ENCODE measurements around the gene WDR33.

WDR33 gene

DNA sequence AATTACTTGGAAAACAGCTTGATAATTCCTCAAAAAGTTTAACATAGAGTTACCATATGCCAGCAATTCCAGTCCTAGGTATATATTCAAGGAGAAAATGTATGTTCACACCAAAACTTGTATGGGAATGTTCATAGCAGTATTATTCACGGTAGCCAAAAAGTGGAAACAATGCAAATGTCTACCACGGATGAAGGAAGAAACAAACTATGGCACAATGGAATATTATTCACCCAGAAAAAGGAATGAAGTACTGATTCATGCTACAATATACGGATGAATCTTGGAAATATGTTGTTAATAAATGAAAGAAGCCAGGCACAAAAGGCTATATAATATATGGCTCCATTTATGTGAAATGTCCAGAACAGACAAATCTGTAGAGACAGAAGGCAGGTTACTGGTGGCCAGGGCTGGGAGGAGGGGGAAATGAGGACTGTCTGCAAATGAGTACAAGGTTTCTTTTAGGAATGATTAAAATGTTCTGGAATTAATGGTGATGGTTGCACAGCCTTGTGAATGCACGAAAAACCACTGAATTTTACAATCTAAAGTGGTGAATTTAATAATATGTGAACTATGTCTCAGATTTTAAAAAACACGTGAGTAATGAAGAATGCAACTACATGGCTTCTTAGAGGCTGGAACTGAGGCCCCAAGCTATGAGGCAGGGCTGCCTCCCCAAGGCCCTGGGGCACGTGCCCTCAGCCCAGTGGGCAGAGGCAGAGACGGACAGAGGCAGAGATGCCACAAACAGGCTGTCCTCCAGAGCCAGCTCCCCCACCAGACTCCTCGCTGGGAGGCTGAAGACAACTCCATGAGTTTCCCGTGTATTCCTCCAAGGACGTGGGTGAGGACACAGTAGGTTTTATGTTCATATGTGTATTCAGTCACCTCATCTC, 140.7 kb downstream of the WDR33 start:
- DNase-seq: no peak

GRCh38 chr2:127669056-127669455, 141.9 kb downstream of the WDR33 start:
- no peak for DNase-seq

DNA sequence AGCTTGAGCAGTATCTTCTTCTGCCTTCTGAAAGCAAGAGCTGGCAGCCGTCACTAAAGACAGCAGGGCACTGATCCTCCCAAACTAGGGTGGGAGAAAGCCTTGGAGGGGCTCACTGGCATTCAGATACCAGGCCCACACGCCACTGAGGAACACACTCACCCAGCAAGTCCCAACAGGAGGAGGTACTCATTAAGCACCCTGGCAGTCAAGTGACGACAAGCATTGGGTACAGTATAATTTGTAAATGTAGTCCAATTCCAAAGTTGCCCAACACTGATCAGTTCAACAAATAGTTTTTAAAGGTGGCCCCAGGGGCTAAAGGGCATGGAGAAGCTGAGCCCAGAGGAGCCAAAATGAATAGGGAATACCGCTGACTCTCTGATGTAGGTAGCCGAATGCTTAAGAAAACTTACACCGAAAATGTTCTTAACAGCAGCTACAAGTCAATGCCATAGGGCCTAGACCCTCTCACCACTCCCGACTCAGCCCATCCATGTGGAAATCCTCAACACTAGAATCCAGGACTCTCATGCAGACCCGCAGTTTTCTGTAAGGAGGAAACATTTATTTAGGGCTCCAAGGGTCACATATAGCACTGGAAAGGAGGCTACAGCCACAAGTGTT, 145.6 kb downstream of the WDR33 start:
- DNase-seq: no peak

DNA sequence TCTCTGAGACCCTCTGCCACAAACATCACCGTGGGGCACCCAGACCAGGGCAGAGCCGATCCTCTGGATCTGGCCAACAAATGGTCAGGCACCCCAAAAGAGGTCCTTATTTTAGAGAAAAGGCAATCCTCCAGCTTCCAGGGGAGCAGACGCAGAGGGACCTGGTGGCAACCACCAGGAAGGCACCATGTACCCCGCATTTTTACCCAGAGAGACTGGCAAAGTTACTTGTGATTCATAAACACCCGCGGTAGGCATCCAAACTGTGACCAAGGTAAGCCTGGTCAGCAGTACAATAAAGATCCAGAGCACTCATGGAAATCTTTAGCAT, 146.1 kb downstream of the WDR33 start:
- DNase-seq: no peak

- DNase-seq: no peak
These were observed 146.7 kb downstream of the WDR33 start for GRCh38 chr2:127664065-127664894.

DNA sequence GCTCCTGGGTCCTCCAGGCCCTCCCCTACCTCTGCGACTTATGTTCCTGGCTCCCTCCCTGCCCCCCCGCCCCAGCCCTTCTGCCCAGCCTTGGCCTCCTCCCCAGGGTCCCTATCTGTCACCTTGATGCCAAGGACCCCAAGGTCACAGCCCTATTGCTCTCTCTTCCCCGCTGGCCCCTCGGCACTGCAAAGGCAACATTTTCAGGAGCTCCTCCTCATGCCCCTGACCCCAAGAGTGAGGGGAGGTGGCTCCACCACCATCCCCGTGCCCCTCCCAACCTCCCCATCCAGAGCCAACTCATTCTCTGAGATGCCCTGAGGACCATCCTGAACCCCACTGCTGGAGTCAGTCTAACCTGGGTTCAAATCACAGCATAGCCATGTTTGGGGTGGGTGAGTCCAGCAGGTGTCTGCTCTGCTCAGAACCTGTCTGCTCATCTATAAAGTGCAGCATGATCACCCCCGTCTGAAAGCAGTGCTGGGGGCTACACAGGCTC, 147.4 kb downstream of the WDR33 start:
- DNase-seq: no peak

DNA sequence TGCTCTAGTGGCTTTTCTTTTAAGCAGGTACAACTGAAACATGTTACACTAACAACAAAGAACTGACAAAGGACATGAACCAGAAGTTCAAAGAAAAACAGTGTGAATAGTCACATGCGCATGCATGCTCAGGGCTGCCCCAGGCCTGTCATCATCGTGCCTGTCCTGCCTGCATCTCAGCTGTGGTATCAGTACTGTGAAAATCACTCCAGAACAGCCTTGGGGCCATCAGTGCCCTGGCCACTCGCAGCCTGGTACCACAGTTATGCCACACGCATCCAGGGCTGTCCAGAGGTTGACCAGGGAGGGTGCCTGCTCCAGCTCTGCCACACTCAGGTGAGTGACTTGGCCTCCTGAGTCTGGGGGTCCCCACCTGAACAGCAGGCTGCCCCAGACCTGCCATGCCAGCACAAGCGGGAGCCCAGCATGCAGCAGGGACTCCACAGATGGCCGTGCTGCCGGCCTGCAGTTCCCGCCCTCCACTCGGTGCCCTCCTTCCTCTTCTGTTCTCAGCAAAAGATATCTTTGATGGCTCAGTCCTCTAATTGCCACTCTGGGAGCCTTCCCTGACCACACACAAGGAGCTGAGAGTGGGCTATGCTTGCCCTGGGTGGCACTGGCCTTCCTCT, 147.9 kb downstream of the WDR33 start:
- no peak for DNase-seq

GRCh38 chr2:127661949-127662510, 148.9 kb downstream of the WDR33 start:
- DNase-seq: no peak

- no peak for DNase-seq
These were observed 149.8 kb downstream of the WDR33 start for GRCh38 chr2:127661072-127661649.

- DNase-seq: no peak
These were observed 150.7 kb downstream of the WDR33 start for GRCh38 chr2:127660291-127660578.

GRCh38 chr2:127659408-127660290, 151.3 kb downstream of the WDR33 start:
- no peak for DNase-seq

DNA sequence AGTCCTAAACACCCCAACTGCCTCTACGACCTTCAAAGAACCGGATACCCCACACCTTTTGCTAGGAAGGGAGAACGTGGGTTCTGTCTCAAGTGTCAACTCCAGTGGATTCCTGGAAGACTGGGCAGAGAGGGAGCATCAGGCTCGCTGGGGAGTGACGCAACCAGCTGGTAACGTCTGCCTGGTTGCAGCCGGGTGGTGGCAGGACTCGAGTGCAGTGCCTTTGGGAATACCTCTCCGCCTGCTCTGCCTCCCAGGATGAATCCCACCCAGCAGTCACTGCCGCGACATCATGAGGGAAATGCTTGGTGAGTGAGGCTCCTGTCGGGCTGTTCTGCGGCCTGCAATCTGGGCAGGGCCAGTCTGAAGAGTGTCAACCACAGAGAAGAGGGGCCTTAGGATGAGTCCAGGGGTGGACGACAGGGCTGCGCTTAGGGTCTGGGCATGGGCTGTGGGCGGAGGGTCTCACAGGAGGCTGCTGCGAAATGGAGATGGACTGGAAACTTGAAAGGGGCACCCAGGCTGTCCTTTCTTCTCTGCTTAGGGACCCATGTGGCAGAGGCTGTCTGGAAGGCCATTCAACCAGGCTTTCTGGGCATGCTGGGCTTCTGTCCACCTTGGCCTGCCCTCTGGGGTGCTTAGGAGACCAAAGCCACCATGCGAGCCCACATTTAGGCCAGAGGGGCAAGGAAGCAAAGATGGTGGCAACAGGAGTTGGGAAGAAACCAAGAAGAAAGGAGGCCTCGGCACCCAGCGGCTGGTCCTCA, 152.1 kb downstream of the WDR33 start:
- DNase-seq: no peak

GRCh38 chr2:127658146-127658545, 152.8 kb downstream of the WDR33 start:
- no peak for DNase-seq

- no peak for DNase-seq
These were observed 153.8 kb downstream of the WDR33 start for GRCh38 chr2:127657232-127657595.

DNA sequence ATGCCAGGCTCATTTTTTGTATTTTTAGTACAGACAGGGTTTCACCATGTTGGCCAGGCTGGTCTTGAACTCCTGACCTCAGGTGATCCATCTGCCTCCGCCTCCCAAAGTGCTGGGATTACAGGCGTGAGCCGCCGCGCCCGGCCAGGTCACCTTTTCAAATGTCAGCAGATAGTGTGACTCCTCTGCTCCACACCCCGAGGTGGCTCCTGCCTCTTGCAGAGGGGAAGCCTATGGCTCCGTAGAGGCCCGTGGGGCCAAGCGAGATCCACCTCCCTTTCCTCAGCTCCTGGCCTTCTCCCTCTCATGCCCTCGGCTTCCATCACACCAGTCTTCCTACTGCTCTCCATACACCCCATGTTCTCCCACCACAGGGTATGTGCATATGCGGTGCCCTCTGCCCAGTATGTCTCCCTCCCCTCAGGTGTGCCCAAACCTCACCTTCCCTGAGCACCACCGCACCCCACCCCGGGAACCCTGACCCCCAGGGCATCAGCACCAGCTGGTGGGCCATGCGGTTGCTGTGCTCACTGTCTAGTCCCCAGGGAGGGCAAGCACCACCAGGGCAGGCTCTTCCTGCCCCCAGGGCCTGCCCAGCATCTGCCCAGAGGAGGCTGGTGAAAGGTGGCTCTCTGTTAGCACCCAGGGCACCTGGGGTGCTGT, 154.3 kb downstream of the WDR33 start:
- no peak for DNase-seq

DNA sequence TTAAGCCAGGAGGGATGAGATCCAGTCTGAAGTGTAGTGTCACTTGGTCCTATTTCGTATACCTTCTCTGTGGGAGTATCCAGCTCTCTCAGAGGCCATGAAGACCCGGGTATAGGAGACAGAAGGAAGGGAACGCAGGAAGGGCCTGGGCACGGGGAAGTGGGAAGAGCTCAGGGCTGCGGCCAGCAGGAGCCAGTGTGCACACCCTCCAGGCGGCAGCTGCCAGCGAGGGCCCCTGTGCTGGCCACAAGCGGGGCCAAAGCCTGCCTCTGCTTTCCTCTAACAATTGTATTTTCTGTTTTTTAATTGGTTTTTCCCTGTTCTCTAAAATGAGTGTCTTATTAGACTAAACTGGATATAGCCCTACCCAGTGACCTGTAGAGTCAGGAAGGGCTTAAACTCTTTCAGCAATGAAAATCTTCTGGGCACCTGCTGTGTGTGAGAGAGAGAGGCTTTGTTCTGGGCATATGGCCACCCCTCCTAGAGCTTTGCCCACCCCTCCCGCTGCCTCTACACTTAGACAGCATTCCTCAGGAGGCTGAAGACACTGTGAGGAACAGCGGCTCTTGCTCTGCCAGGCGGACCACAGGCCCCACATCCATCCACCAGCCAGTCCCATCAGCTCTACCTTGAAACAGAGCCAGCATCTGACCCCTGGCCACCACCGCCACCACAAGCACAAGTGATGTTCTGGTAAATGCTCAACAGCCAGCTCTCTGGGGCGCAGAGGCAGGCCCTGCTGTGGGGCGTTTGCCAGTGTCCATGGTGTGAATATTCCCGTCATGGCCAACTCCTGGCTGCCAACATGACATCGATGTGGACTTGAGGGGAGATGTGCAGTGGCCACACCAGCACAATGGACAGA, 155.5 kb downstream of the WDR33 start:
- no peak for DNase-seq

DNA sequence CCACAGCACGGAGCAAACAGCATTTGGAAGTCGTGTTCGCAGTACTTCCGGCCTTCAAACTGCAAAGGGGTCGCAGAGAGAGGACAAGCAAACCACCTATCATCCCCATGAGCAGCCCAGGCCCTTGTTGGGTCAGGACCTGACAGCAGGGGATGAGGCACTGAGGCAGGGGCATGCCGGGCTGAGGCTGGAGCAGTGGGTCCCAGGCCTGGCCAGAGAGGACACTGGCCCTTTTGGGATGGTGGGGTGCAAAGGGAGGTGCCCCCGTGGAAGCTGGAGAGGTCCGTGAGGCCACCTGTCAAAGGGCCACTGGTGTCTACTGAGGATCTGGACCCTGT, 156.2 kb downstream of the WDR33 start:
- no peak for DNase-seq

DNA sequence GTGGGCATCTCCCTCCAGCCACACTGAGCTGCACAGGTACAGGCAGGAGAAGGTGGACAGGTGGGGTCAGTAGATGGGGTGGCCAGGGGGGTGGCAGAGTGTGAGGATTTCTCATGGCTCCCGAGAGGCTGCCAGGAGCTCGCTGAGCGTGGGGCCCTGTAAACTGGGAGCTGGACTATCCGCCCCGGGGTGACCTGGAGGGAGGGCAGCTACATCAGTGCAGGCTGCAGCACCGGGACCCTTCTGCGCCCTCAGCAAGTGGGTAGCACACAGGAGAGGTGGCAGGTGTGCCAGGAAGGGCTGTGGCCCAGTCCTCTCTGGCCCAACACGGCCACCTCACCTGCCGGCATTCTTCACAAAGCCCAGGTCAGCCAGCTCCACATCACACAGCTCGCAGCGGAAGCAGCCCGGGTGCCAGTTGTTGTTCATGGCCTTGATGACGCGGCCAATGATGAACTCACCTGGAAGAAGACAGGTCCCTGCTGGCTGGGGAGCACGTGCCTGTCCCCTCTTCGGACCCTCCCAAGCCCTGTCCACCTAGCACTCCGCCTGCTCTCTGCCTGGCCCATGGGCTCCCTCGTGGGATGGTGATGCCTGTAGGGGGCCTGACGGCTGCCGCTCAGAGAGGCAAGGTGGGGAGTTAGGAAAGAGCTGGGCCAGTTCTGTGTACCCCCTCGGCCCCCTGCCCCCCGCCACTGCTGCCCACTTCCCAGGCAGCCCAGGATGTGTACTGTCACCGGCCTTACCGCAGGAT, 156.7 kb downstream of the WDR33 start:
- DNase-seq: no peak

Data from NK-92 treated with Interleukin-12 subunit alpha and Interleukin-12 subunit beta, amount 100 ng/mL, for 24 hours (cell line).